ENCODE data around the gene NAGLU. TPM values are rescaled to one million over a fixed set of nuclear protein-coding genes. Genes with fewer than 3 reads are reported as not detected.

Gene NAGLU
- total and polyA plus RNA-seq, 2 of the 13 experiments (the other 11 are each of a cell fraction or from before 2014, with no cell fraction given), result 28.2 to 40.1 TPM

- TF ChIP-seq ZNF800 (CRISPR knock-in tag; IDR thresholded peaks at IDR 0.05) (no peak), SATB2 (CRISPR knock-in tag; IDR thresholded peaks at IDR 0.05) (no peak), MAFK (conservative IDR thresholded peaks at IDR 0.05 in 1 of 2, IDR thresholded peaks at IDR 0.05 in 1 of 2; ENCODE audit: low read length in 2 of 2) (no peak), SOX13 (IDR thresholded peaks at IDR 0.05) (no peak), SOX13 (CRISPR knock-in tag; conservative IDR thresholded peaks at IDR 0.05 in 1 of 2, IDR thresholded peaks at IDR 0.05 in 1 of 2) (0 out of 4 replicates have a peak, but pooled peaks of 1 of the 2 experiments have one; percentile 6), KLF9 (CRISPR knock-in tag; IDR thresholded peaks at IDR 0.05; ENCODE audit: low read depth) (no peak), THAP7 (CRISPR knock-in tag; IDR thresholded peaks at IDR 0.05) (no peak), ZNF24 (IDR thresholded peaks at IDR 0.05) (no peak), KAT8 (CRISPR knock-in tag; IDR thresholded peaks at IDR 0.05) (peak; percentile 55; the same call in 1 of the 2 replicates), PHF21A (CRISPR knock-in tag; IDR thresholded peaks at IDR 0.05) (no peak), ZNF550 (CRISPR knock-in tag; IDR thresholded peaks at IDR 0.05; ENCODE audit: borderline replicate concordance) (no peak), ZNF33B (CRISPR knock-in tag; IDR thresholded peaks at IDR 0.05) (no peak), NFYC (CRISPR knock-in tag; IDR thresholded peaks at IDR 0.05) (peak; percentile 26; the same call in 1 of the 2 replicates), NFE2 (CRISPR knock-in tag; IDR thresholded peaks at IDR 0.05) (no peak), ZBTB7B (CRISPR knock-in tag; IDR thresholded peaks at IDR 0.05) (peak; percentile 57; the same call in 1 of the 2 replicates), DR1 (CRISPR knock-in tag; IDR thresholded peaks at IDR 0.05) (peak; percentile 31; the same call in 1 of the 2 replicates), ZNF687 (CRISPR knock-in tag; IDR thresholded peaks at IDR 0.05) (peak; percentile 71), SCMH1 (CRISPR knock-in tag; IDR thresholded peaks at IDR 0.05; ENCODE audit: borderline replicate concordance) (no peak), STAG1 (CRISPR knock-in tag; IDR thresholded peaks at IDR 0.05) (peak; percentile 95), ZBTB3 (CRISPR knock-in tag; IDR thresholded peaks at IDR 0.05; ENCODE audit: borderline replicate concordance, low read depth) (no peak), TARDBP (CRISPR knock-in tag; IDR thresholded peaks at IDR 0.05) (0 out of 2 replicates have a peak, but pooled peaks have one; percentile 31), HNF4A (CRISPR knock-in tag; IDR thresholded peaks at IDR 0.05) (no peak), GABPA (IDR thresholded peaks at IDR 0.05; ENCODE audit: low read depth, low read length) (no peak), GABPA (CRISPR knock-in tag; IDR thresholded peaks at IDR 0.05; ENCODE audit: low read depth) (no peak)
Measured at GRCh38 chr17:42517516-42517915, 18.5 kb upstream of the NAGLU start (continued).

Measured in HepG2 (cell line).